LHCN-M2 (cell line): ENCODE measurements around the gene CD3G. TPM values are rescaled to one million over a fixed set of nuclear protein-coding genes. Genes with fewer than 3 reads are reported as not detected.
"Not testable (repeated sequence)": the region's sequence is repeated elsewhere in the genome, so short reads cannot be mapped to it uniquely, and the experiment has no call there.

ENCODE experiments used
- DNase-seq: peaks from one replicate; pipeline ENCODE4 v3.0.0-alpha.2; 2012; ENCODE audit warnings: low read depth
- polyA plus RNA-seq: library from polyadenylated mRNA; unstranded; fragments of >200 nt; gene quantifications from one replicate; pipeline ENCODE4 v1.2.1, GENCODE V29; 2012; ENCODE audit warnings: missing spikeins
- total RNA-seq: library from RNA; depleted of rRNA; stranded (reverse); fragments of >200 nt; gene quantifications from 2 replicates; pipeline ENCODE4 v1.2.3, GENCODE V29; 2014; rRNA removed

Gene CD3G
- not detected in 2 replicates for total RNA-seq
- polyA plus RNA-seq: not detected

DNA sequence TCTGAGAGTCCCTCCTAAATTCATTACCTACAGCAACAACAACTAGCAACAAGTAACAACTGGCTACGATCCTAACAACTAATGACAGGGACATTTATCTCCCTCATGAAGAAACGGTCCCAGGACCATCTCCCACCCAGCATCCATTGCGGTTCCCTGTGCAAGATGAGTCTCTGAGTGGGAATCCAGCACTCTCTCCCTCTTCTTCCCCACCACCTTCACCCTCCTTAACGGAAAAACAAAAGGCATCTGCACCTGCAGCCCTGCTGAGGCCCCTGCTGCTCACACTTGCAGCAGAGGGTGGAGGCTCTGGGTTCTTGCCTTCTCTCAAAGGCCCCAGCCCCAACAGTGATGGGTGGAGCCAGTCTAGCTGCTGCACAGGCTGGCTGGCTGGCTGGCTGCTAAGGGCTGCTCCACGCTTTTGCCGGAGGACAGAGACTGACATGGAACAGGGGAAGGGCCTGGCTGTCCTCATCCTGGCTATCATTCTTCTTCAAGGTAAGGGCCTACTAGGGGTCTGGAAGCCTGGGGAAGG is at the start of gene CD3G:
CD3G (plus strand) TSS at position 364 of the 535 bp plus-strand sequence; CDS start at position 444, 80 bp downstream.
- DNase-seq: no peak

DNA sequence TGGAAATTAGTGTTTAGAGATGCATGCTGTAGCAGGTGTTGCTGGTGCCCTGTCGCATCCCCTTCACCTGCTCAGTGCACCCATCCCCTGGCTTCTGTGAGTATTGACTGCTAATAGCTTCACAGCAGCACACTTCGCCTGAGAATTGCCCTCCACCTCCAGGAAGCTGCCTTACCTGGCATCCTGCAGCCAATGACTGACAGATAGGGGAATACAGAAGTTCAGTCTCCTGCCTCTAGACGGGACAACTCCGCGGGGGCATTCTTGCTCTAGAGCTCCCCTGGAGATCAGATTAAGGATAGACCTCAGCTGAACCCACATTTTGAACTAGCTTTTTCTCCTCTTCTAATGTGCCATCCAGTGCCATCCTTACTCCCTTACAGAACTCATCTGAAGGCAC is 48.9 kb upstream of the CD3G start:
- no peak for DNase-seq

DNA sequence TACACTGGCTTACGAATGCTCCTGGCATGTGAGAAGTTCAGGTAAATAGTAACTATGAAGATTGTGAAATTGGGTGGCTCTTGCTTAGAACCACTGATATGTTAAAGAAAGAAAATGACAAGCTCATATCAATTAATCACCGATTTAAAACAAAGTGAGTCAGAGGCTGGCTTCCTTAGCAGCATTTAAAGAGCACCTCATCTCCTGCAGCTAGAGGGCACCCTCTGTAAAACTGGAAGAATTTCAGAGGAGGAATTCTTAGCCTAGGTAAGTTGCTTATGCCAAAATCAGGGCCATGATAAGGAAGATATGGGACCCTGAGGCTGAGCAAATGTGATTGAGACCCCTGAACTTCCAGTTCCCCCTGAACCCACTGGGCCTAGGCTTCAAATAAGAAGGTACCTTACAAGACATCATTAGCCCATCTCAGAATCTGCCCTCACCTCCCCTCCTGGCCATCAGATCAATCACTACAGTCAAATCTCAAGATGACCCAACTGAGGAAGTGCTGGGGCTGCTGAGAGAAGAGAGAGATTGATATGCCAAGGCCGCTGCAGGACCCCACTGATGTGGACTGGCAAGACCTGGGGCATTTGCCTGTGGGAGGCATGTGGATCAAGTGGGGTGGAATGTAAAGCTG is 48.2 kb upstream of the CD3G start:
- no peak for DNase-seq

DNA sequence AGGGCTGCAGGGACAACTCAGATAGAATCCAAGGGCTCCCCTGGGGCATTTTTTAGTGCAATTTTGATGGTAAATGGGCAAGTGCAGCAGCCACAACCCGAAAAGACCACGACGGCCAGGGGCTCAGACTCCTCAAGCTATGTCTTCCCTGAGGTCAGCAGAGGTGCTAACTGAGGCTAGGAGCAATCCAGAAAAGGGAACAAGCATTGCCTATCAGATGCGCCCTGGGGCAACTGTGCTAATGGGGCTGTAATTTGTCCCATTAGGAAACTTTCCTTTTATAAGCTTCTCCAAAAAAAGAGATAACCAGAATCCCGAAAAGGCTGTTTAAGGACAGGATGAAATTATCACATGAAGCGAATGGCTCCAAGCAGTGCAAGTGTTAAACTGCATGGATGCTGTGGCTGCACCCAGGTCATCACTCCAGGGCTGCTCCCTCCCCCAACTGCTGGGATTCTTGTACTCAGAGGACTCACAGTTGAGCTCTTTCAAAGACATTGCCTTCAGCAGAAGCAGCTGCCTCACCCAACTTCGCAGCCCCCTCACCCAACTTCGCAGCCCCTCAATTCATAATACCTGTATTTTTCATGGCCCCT is 42.4 kb upstream of the CD3G start:
- no peak for DNase-seq

DNA sequence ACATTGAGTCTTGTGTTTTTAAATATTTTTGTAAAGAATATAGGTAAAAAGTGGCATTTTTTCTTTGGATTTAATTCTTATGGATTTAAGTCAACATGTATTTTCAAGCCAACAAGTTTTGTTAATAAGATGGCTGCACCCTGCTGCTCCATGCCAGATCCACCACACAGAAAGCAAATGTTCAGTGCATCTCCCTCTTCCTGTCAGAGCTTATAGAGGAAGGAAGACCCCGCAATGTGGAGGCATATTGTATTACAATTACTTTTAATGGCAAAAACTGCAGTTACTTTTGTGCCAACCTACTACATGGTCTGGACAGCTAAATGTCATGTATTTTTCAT is 39.9 kb upstream of the CD3G start:
- DNase-seq: no peak

DNA sequence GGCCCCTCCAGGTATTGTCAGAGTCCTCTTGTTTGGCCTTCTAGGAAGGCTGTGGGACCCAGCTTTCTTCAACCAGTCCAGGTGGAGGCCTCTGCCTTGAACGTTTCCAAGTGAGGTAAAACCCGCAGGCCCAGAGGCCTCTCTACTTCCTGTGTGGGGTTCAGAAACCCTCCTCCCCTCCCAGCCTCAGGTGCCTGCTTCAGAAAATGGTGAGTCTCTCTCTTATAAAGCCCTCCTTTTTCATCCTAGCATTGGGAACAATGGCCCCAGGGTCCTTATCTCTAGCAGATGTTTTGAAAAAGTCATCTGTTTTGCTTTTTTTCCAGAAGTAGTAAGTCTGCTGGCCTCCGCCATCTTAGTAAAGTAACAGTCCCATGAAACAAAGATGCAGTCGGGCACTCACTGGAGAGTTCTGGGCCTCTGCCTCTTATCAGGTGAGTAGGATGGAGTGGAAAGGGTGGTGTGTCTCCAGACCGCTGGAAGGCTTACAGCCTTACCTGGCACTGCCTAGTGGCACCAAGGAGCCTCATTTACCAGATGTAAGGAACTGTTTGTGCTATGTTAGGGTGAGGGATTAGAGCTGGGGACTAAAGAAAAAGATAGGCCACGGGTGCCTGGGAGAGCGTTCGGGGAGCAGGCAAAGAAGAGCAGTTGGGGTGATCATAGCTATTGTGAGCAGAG is 39.4 kb upstream of the CD3G start, which contains the start of gene CD3E:
CD3E (plus strand) TSS at position 163 of the 681 bp plus-strand sequence; CDS start at position 386, 223 bp downstream.
- DNase-seq: no peak

DNA sequence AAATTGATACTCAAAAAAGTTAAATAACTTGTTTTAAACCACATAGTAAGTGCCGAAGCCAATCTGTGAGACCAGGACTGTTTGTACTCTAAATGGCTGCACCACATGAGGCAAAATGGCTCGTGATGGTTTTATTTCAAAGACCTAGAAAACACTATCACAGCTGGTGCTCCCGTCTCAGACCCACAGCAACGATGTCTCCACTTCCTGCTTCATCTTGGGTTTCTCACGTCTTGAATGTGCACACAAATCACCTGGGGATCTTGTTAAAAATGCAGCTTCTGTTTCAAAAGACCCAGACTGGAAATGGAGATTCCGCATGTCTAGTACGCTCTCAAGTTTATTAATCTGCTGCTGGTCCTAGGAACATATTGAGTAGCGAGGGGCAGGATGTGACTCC is 38.4 kb upstream of the CD3G start:
- DNase-seq: no peak

DNA sequence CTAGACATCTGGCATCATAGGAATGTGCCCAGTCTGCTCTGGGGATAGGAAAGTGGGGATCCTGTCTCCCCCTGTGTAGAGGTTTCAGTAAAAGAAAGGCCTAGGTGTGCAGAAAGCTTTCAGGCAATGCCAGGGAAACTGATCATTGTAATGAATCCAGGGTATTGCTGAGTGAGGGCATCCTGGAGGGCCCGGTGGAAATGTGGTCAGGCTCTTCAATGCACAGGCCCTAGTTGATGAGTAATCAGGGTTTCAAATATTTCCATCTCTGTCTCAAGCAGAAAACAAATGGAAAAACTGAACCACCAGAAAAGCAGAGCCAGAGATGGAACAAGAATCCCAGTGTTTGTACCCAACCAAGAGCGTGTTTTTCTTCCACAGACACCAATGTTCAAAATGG is 37.6 kb upstream of the CD3G start:
- no peak for DNase-seq

DNA sequence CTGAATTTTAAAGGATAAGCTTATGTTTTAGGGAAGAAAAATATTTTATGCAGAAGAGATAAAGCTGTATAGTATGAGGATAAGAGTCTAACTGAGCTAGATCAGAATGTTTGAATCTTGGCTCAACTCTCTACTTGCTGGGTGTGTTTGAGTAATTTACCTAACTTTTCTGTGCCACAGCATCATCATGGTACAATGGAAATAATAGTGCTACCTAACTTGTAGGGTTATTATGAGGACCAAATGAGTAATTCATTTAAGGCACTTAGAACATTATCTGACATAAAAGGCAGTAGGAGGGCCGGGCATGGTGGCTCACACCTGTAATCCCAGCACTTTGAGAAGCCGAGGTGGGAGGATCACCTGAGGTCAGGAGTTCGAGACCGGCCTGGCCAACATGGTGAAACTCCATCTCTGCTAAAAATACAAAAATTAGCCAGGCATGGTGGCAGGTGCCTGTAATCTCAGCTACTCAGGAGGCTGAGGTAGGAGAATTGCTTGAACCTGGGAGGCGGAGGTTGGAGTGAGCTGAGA is 35.1 kb upstream of the CD3G start:
- not testable (repeated sequence) for DNase-seq

DNA sequence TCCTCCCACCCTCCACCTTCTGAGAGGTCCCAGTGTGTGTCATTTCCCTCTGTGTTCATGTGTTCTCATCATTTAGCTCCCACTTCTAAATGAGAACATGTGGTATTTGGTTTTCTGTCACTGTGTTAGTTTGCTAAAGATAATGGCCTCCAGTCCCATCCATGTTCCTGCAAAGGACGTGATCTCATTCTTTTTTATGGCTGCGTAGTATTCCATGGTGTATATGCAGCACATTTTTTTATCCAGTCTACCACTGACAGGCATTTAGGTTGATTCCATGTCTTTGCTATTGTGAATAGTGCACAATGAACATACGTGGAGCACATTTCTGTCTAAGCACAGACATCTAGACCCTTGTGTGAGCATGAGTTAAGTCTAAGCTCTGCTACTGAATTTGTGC is 33.9 kb upstream of the CD3G start:
- no peak for DNase-seq

DNA sequence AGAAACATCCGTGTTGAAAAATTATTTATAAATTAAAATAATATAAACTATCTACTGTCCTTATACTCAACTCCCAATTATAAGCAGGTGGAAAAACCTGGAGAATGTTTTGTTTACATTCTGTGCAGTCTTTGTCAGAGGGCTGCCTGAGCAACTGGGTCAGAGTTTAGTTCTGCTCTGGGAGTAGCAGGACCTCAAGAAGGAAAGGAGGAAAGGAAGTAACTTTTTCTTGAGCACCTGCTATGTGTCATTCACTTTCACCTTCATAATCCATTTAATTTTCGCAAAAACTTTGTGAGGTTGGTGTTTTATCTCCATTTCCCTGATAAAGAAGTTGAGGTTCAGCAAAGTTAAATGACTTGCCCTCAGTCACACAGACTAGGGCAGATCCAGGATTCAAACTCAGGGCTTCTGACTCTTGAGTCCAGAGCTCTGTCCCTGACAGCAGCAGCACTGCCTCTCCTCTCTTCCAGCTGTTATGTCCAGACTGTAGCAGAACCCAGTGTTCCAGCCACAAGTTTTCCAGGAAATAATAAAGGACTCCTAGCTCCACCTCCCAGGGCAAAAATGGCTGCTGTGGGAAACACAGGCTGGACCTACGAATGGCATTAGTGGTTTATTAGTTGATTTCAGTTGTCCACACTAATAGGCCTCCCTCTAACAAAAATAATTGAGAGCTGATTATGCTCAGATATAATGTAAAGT is 33.2 kb upstream of the CD3G start:
- peak; percentile 39 for DNase-seq

DNA sequence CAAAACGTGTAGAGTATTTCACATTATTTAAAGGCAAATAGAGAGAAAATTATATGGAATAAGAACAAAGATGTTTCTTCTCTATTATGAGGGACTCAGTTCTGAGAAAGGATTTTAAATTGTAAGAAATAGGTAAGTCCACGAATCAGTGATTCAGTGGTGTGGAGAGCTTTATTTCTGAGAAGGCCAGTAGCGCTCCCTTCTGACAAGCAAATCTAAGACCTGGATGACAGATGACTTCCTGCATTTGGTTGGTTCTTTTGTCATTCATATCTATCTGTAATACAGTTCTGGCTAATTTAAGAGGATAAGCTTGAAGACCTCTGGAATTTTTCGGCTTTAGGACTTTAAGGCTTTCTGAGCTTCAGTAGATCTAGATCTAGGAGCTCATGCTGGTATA is 32.6 kb upstream of the CD3G start:
- DNase-seq: no peak

DNA sequence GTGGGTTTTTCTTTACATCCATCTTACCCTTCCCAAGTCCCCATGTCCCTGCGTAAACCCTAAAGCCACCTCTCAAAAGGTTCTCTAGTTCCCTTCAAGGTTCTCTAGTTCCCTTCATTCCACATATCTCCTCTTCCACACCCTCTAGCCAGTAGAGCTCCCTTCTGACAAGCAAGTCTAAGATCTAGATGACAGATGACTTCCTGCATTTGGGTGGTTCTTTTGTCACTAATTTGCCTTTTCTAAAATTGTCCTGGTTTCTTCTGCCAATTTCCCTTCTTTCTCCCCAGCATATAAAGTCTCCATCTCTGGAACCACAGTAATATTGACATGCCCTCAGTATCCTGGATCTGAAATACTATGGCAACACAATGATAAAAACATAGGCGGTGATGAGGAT is 31.8 kb upstream of the CD3G start:
- DNase-seq: no peak

DNA sequence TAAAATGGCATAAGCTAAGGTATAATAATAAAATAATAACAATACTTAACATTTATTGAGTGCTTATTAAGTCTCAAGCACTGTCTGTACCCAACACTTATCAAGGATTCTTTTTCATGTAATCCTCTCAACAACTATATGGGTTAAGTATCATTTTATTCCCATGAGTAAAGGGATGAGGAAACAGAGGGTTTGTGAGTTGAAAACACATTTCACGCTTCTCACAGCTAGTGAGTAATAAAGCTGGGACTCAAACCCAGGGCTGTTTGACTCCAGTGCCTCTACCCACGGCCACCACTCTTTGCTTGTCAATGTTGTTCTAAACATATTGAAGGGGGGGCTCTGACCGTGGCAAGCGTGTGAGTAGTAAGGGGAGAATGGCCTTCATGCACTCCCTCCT is 30.9 kb upstream of the CD3G start:
- DNase-seq: peak; percentile 38

DNA sequence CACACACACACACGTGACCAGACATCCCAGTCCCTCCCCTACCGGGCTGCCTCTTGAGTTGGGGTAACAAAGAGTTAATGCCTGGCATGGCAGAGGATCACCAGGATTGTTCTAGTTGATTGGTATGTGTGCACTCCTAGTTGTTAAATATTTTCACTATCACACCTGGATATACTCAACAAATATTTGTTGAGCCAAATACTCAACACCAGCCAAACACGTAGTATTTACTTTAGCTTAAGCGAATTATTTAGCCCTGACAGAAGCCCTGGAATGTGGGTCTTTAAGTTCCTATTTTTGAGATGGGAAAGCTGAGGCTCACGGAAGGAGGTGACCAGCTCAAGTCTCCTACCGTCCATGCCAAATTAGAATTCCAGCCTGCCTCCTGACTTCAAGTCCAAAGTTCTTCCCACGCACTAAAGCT is 29.1 kb upstream of the CD3G start:
- DNase-seq: no peak

DNA sequence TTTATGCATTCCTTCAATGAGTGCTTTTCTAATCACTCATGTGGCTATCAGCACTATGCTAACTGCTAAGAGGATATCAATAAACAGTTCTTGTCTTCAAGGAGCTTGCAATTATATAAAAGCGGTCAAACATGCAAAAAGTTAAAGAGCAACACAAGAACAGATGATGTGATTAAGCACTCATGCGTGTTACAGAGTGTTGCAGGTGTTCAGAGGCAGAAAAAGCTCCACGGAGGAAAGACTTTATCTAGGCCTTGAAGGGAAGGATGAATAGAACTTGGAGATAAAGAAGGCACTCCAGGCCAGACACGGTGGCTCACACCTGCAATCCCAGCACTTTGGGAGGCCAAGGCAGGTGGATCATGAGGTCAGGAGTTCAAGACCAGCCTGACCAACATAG is 26.0 kb upstream of the CD3G start:
- DNase-seq: no peak

DNA sequence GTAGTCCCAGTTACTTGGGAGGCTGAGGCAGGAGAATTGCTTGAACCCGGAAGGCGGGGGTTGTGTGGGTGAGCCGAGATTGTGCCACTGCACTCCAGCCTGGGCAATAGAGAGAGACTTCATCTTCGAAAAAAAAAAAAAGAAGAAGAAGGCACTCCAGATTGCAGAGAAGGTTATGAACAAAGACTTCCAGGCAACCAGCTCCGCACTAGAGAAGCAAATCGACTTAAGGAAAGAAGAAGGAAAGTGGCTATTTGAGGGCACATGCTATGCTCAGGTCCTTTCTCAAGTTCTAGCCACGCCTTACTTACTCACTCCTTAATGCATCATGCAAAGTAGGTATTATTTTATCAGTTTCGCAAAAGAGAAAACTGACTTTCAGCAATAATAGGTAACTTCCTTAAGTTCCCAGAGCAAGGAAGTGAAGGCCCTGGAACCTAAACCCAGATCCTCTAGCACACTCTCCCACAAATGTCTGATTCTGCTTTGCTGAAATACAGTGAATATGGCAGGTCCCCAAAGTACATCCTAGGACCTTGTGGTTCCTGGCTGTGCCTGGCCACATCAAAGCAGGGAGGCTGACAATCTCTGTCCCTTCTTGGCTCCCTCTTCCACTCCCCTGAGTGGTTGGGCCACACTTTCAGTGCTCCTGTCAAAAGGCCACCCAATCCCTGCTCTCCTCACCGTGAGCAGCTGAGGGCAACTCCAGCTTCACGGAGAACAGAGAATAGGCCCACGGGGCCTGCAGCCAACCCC is 25.4 kb upstream of the CD3G start:
- DNase-seq: no peak

DNA sequence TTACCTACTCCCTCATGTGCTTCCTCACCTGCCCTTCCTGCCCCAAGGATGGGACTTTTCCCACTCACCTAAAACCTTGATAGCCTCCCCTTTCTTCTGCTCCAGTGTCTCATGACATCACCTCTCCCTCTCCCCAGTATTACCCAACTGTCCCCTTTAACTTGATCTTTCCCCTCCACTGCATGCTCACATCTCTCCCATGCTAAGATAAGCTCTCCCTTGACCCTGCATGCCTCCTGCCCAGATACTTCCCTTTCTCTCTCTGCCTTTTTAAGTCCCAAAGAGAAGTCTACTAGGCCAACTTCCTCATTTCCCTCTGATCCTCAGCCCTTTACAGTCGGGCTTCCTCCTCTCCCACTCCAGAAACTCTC is 24.8 kb upstream of the CD3G start:
- DNase-seq: no peak

DNA sequence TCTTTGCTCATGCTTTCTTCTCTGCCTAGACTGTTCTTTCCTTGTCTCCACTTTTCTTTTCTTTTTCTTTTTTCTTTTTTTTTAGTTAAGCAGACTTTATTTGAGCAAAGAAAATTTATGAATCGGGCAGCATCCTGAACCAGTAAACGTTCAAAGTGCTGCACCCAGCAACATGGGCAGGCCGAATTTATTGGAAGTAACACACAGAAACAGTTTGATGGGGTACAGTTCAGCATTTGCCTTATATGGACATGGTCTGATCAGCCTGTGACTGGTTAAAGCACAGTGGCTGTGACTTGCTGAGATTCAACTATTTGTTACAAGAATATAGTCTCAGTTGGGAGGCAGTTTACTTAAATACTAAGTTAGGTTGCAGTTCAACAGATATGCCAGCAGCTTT is 23.6 kb upstream of the CD3G start:
- DNase-seq: no peak

DNA sequence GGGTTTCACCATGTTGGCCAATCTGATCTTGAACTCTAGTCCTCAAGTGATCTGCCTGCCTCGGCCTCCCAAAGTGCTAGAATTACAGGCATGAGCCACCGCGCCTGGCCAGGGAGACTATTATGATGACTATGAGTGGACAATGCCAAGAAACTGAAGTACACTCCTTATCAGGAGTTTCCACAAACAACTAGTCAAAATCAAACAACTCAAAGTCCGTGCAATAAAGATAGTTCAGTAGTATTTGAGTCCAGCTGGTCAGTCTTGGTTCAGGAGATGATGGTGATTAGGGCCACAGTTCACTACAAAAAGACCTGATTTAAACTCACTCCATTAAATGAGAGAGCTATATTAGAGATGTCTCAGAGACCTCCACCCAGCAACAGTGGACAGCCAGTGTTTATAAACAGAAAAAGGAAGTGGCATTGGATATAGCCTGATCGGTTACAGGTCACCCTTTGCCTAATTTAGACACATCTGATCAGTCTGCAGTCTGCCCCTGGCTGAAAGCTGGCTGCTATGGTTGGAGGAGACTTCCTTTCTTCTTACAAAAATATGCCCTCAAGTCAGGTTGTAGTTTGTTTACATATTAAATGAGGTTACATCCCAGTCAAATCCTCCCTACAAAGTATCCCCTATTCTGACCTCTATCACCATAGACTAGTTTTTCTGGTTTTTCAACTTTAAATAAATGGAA is 22.6 kb upstream of the CD3G start:
- no peak for DNase-seq

DNA sequence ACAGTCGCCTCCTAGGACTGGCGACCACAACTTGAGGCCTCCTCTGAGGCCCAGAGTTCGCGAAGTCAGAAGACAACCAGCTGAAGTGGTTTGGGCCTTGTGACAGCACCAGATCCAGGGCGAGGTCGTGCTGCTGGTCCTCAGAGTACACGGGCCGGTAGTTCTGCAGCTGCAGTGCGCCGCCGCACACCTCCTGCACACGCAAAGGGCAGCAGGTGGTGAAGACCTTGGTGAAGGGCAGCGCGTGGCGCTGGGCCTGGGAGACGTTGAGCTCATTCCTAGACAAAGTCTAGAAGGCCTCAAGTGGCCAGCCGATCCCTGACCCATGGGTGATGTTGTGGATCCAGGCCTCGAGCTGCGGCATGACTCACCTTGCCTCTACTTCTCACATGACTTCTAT is 21.4 kb upstream of the CD3G start:
- DNase-seq: no peak
